GM21360 (cell line): Measurements from ENCODE around the gene BTRC.
"Not testable (repeated sequence)": the region's sequence is repeated elsewhere in the genome, so short reads cannot be mapped to it uniquely, and the experiment has no call there.

ENCODE experiments used
- ATAC-seq: cut with Tn5 transposase; IDR thresholded peaks from one replicate; pipeline ENCODE4 v1.9.1; 2021; ENCODE audit warnings: mild to moderate bottlenecking, moderate library complexity; ENCODE audit not compliant: unreplicated experiment

The BTRC gene

DNA sequence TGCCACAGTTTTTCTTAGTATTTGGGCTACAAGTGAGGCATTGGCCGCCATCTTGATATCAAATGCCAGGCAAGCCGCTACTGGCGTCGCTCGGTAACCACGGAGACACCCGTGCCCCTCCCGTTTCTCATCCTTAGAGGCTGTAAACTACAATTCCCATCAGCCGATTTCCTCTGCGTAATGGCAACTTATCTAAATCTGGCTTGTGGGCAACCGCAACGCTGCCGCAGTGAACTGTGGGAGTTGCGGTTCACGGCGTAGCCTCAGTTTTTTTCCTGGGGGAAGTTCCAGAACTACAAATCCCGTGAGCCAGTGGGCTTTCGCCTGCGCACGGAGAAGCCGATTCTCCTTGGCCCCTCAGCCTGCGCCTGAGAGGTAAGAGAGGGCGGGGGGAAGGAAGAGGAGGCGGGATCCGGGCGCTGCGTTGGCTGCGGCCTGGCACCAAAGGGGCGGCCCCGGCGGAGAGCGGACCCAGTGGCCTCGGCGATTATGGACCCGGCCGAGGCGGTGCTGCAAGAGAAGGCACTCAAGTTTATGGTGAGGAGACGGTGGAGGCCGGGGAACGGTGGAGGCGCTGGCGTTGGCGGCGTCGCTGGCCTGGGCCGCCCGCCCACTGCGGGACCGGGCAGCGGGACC lies at the start of gene BTRC:
Gene BTRC, plus strand, starts transcription at position 474 of the 636 bp plus-strand sequence. Its CDS starts 16 bp downstream, at position 490.
- ATAC-seq: peak; percentile 90

DNA sequence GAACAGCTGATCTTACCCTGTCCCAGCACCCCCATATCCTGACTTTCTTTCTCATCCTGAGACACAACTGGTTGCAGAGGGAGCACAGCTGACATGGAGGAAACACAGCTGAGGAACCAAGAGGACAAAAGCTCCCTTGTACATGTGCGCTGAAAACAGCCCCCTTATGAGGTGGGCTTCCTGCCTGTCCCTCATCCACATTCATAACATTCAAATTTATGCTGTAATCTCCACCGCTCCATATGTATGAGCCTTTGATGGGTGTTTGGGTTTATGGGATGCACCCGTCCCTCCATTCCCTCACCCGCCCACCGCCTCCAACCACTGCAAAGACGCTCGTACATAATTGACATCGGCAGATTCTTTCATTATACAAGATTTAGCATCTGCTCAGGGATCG lies 49.6 kb upstream of the BTRC start:
- ATAC-seq: no peak

DNA sequence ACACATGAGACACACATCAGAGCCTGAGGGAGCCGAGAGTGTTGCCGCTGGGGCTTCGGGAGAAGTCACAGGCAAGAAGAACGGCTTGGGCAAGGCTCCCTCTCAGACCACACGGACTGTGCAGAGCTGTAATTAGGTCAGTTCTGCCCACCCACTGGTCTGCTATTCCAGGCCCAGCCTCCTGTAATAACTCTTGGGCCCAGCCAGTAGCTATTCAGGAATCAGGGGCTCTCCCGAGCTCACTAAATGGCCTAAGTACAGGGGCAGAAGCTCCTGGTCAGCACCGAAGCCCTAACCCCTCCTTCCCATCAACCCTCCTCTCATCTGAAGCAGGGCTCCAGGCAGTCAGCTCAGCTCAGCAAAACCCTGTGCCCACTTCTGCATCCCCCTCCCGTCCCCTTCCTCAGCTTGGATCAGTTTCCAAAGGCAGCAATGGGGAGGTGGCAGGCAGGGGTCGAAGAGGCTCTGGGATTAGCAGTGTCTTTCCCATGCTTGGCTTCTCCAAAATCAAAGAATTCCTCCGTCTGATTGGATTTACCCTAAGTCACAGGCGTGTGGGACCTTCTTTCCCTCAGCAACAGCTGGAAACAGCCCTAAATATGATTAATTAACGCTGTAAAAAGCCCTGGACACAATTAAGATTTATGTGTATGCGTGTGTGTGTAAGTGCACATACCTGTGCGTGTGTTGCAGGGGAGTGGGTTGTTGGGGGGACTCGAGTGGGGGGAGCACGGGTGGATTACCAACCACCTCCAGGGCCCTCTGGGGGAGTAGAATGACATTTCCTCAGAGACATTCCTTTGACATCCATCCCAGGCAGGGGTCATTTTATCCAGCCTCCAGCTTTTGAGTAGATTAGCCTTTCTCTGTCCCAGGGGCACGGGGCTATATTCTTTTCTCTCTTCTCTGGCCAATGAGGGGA lies 48.4 kb upstream of the BTRC start:
- no peak for ATAC-seq

DNA sequence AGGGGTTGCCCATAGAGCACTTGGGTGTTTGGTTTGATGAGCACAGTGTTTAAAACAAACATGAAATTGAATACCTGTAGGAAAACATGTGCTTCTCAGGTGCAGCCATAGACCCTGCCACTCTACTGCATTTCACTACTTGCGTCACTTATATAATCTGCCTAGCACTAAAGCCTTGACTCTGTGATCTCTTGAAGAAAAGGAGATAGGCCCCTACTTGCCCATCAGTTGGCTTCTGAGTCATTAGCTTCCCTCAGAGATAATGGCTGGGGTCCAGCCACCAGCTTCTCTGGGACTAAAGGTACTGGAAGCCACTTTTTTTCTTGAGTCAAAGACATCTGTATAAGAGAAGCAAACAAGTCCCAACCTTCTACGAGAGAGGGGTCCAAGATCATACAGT lies 45.9 kb upstream of the BTRC start:
- ATAC-seq: no peak

DNA sequence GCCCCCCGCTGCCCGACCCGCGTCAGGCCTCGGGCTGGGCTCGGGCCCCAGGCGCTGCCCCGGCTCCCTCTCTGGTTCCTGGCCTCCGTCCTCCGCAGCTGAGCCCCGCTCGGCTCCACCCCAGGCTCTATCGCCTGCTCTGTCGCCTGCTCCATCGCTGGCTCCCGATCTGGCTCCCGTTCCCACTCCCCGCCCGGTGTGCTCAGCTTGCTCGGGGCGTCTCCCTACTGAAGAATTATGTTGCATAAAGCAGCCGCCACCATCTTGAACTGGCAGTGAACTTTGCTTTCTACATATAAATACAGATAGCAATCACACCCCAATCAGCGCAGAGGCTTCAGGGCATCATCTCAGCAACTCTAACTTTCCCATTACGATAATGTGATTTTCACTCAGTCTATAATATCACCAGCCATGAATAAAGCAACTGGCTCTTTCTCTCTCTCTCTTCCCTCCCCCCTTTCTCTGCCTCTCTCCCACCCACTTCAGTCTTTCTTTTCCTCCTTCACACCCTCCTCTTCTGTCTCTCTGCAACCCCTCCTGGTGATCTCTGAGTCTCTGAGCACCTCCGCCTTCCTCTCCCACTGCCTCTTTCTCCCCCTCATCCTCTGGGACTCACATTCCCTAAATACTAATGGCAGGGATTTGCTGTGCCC lies 43.3 kb upstream of the BTRC start:
- ATAC-seq: no peak

DNA sequence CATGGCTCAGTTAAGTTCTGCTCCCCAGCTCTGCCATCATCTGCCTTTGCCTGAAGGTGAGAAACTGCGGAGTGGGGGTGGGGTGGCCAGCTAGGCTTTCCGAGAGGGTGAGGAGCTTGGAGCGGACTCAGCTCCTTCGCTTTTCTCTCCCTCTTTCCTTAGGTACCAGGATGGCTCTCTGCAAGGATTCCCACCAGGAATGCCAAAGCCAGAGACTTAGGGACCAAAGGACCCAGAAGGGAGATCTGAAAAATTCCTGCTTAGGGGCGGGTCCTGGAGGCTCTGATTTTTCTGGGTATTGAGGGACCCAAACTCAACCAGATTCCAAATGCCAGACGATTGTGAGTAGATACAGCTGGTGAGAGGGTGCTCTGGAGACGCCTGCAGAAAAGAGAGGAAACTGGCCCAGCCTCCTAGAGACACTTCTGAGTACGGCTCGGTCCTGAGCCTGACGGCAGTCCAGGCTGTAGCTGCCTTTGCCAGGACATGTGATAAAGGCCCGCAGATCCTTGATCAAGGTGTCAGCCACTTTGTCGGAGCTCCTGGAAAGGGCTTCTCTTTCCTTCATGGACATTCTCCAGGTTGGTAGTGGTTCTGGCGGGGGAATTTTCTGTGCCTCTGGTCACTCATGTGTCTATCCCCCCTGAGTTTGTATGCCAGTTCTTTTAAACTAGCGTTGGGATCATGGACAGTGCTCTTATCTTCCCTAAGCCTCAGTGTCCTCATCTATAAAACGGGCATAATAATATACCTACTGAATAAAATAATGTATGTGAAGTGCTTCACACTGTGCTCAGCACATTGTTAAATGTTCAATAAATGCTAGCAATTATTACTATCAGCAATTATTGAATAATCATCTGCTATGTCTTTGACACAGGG lies 42.5 kb upstream of the BTRC start:
- ATAC-seq: no peak

DNA sequence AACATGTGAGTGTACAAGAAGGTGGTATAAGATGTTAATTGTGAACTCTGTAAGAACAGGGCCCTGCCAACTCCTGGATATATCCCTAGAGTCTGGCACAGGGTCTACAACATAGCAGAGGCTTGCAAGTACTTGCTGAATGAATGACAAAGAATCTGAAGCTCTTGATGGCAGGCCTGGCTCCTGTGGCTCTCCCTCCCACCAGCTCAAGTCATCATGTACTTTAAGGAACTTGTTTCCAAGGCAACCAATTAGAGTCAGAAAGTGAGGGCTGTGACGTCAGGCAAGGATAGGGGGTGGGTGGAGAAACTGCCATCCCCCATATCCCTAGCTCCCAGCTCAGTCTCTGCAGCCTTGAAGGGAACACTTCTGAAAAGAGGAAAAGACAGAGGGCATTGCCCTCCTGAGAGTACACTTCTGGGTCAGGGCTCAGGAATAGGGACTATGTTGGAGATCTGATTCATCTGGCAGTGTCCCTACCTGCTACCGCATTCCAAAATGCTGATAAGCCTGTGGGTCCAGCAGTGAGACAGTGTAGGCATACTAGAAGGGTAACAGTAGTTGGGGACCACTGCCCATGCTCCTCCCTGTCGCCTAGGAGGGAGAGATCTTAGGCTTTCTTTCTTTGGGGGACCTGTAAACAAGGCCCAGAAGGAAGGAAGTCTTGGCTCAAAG lies 34.6 kb upstream of the BTRC start:
- ATAC-seq: no peak

DNA sequence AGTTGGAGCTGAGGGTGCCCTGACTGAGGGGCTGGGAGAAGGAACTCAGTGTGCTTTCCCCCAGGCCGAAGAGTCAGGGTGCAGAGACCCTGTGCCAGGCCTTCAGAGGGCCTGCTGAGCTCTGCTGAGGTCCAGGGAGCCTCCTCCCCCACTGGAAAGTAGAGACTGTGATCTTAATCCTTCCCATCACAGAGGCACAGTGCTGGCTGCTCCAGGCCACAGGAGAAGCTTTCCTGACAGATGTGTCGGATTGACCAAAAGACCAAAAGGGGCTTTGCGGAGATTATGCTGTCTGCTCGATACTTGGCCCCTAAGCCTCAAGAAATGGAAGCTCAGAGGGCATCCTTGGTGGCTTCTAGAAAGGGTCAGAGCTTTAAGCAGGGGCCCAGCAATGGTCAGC lies 32.9 kb upstream of the BTRC start:
- no peak for ATAC-seq

DNA sequence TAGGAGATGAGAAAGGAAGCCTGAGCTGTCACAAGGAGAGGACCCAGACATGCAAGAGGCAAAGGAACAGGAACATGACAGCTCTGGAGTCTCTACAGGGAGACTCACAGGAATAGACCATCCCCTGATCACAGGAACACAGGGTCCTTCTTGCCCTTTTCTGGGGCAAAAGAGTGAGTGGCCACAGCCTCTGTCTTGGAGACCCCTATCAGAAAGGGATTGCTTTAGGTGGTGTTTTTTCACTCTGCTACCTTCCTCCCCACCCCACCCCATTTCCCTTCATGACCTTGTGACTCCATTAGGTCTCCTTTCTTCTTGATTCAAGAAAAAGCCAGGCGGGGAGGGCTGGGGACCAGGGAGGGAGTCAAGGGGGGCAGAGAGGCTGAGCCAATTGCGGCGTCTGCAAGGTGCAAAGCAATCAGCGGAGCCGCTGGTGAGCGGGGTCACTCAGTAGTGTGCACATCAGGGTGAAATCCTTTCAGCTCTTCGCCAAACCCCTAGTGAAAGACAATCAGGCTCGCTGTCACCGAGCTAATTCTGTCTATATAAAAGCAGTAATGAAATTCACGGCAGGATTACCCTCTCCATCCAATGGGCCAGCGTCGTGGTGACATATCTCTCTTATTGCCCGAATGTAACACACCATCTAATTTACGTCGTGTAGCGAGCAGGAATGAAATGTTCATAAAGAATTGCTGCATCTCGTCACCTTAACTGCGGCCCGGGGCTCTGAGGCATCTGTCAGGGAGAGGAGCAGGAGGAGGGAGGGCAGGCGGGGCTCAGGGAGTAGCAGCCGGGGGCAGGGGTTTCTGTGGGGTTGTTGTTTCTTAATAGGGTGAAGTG lies 31.5 kb upstream of the BTRC start:
- ATAC-seq: no peak

DNA sequence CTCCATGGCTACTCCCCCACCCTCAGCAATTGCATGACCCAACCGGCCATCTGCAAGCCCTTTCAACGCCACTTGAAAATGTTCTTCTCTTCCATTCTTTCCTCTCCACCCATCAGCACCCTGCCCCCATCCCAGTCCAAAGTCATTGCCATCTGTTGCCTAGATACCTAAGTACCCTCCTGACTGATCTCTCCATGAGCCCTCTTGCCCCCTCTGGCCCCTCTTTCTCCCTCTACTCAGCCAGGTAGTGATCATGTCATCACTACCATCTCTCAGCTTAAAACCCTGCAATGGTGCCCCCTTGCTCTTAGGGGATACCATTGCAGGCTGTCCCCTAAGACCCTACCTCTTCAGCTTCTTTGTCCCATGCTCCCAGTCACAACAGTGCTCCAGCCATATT lies 30.5 kb upstream of the BTRC start:
- ATAC-seq: no peak

DNA sequence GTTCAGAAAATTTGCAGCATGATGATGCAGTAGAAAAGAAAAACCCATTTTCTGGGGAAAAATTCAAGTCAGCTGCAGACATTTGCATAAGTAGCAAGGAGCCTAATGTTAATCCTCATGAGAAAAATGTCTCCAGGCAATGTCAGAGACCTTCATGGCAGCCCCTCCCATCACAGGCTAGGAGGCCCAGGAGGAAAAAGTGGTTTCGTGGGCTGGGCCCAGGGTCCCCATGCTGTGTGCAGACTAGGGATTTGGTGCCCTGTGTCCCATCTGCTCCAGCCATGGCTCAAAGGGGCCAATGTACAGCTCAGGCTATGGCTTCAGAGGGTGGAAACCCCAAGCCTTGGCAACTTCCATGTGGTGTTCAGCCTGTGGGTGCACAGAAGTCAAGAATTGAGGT lies 26.5 kb upstream of the BTRC start:
- ATAC-seq: not testable (repeated sequence)

DNA sequence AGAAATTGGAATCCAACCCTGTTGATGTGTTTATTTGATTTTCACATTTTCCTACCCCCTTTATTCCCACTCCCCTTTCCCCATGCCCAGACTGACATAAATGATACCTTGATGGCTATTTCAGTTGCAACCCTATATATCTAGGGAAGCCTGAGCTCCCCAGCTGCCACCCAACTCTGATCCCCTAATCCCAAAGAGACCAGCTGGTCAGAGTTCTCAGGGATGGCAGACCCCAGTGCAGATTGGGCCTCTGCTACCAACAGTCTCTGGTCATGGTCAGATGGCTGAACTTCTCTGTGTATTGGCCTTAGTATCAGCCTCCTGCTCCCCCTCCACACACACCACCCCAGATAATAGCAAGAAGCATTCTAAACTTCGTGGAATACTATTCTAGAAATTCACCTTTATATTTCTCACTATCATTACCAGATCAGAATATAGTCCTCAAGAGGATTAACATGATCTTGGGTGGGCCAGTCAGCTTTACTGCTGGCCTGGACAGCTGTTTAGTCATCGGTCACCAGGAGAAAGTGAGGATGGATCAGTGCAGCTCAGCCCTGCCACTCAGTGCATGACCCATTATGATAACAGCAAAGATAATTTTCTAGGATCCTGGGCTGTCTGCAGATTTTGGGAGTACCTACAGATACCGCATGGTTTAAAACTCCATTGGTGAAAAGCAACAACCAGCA lies 24.5 kb upstream of the BTRC start:
- ATAC-seq: no peak

DNA sequence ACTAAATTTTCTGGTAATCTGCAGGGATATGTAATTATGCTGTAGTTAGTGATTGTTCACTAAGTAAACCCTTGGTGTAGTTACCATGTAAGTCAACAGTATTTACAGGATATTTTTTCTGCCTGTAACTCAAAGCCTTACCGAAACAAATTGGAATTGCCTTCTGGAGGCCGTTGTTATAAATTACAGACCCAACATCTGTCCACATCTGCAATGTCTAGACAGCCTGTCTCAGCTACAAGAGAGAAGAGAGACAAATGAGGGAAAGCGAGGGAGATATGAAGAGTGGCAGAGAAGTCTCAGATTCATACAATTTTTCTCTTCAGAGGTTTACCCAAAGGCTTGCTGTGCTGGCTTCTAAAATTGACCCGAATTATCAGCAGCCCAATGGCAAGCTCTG lies 23.7 kb upstream of the BTRC start:
- ATAC-seq: no peak

DNA sequence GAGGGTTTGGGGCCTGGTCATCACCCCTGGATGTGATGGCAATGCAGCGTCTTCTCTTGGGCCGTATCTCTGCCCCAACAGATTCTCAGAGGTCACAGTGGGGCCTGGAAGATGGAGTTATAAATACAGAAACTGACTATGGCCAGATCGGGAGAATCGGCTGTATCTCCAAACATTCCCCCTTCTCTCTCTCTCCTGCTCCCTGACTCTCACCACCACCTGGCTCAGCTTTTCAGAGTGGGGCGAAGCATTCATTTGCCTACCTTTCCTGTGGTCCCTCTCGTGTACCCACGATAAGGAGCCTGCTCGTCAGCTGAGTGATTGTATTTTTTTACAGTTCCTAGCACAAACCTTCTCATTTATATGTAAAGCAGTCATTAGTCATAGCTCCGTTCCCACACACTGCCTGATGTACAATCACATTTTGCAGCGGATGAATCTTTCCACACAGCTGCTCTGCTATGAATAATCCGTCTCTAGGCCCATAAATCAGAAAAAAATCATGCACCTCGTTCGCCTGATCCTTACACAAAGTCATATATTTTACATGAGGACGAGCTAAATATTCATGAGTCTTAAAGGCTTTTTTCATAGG lies 23.2 kb upstream of the BTRC start:
- ATAC-seq: no peak

DNA sequence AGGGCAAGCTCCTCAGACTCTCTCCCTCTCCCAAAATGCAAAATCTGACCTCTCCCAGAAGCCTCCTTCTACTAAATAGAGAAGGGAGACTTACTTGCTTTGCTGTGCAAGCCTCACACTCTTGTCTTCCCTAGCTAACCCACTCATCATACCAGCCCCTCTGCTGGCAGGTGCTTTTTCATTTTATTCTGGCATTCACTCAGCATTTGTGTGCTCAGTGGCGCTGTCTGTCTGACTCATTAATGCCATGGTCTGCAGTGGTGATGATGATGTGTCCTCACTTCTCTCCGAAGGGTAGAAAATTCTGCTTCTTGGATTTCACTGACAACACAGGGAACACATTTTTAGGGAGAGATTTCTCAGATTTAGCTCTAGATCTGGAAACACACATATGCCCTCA lies 22.0 kb upstream of the BTRC start:
- no peak for ATAC-seq

DNA sequence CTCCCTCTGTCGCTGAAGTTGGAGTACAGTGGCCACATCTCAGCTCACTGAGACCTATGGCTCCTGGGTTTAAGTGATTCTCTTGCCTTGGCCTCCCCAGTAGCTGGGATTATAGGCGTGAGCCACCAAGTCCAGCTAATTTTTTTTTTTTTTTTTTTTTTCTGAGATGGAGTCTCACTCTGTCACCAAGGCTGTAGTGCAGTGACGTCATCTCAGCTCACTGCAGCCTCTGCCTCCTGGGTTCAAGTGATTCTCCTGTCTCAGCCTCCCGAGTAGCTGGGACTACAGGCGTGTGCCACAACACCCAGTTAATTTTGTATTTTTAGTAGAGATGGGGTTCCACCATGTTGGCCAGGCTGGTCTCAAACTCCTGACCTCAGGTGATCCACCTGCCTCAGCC lies 19.7 kb upstream of the BTRC start:
- ATAC-seq: not testable (repeated sequence)

DNA sequence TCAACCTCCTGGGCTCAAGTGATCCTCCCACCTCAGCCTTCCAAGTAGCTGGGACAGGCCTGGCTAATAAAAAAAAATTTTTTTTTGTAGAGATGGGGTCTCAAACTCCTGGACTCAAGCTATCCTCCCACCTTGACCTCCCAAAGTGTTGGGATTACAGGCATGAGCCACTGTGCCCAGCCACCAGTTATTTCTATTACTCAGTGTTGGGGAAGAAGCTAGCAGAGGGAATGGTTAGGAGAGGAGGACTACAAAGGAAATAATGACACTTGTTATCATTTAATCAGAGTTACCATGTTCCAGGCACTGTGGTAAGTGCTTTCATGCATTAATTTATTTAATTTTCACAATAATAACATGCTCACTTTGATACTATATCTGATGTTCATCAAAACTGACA lies 17.6 kb upstream of the BTRC start:
- ATAC-seq: no peak

DNA sequence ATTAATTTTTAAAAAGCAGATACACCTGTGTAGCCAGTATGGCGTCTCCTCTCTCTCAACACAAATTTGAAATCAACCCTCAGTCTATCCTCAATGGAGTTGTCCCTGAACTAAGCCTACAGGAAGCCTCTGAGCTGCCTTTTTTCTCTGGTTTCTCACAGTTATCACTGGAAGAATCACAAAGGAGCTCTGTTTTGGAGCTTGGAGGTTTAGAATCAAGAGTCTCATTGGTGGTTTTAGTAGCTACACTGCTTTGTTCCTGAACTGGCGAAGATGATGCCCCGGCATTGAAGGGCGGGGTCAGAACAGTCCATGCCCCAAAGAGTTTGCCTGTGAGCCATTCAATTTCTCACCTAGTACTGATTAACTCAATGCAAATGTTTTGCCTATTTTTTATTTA lies 16.1 kb upstream of the BTRC start:
- ATAC-seq: no peak
